A549 (cell line): ENCODE results near the gene NIP7. TPM values are rescaled to one million over a fixed set of nuclear protein-coding genes. Genes with fewer than 3 reads are reported as not detected.

Experiments
- ATAC-seq, 2 experiments: fragments of 200-7000 bp in 1 of 2; fragments of >200 bp in 1 of 2; cut with Nextera tagmentation in 1 of 2; cut with Tn5 transposase in 1 of 2; 3 replicates each; pipeline versions ENCODE4 v1.8.0 to v1.9.1; 2018 to 2020; ENCODE audit warnings: mild to moderate bottlenecking in 1 of 2, moderate library complexity in 1 of 2
- CTCF ChIA-PET: fragments of 300-600 bp; sonication (Branson Sonifier 250); formaldehyde crosslinking; extraction: SDS; loops from one replicate; lab custom pipeline; 2021; ENCODE audit warnings: antibody characterized with exemption, inconsistent platforms; lab: Yijun Ruan, JAX
- POLR2A ChIA-PET: fragments of 350-600 bp; formaldehyde crosslinking; extraction: SDS; loops from one replicate; lab custom pipeline; 2021; ENCODE audit warnings: antibody characterized with exemption, inconsistent platforms; lab: Yijun Ruan, JAX
- DNase-seq, 2 experiments: peaks; one replicate each; pipeline versions ENCODE4 v3.0.0 to v3.0.0-alpha.2; 2011 to 2016; ENCODE audit warnings: low read depth in 1 of 2, low spot score in 1 of 2
- FAIRE-seq: peaks from 2 replicates; lab custom pipeline; 2011; peaks lifted over from hg19 to GRCh38; lab: Jason Lieb, UNC
- H3K27ac ChIP-seq, 2 experiments: fragments of >200 bp; sonication (Bioruptor Twin); formaldehyde crosslinking; 3 replicates each; pipeline ENCODE4 v1.5.1; 2016 to 2017
- H3K4me1 ChIP-seq: fragments of >200 bp; sonication (Bioruptor Twin); formaldehyde crosslinking; 3 replicates; pipeline ENCODE4 v1.6.1; 2016
- H3K4me2 ChIP-seq: fragments of >200 bp; sonication (Bioruptor Twin); formaldehyde crosslinking; 3 replicates; pipeline ENCODE4 v1.6.1; 2016
- H3K4me3 ChIP-seq: fragments of >200 bp; sonication (Bioruptor Twin); formaldehyde crosslinking; 3 replicates; pipeline ENCODE4 v1.5.1; 2016
- H3K9me3 ChIP-seq: fragments of >200 bp; sonication (Bioruptor Twin); formaldehyde crosslinking; 3 replicates; pipeline ENCODE4 v1.6.1; 2016
- CBX2 ChIP-seq: fragments of 200-600 bp; sonication (generic); IDR thresholded peaks from 2 replicates; pipeline ENCODE4 v1.6.1; 2016; ENCODE audit warnings: low read depth, mild to moderate bottlenecking, borderline replicate concordance
- CHD4 ChIP-seq: fragments of 200-600 bp; sonication (generic); IDR thresholded peaks from 2 replicates; pipeline ENCODE4 v1.6.1; 2016; ENCODE audit warnings: antibody characterized with exemption, mild to moderate bottlenecking, borderline replicate concordance
- CTCF ChIP-seq: fragments of >200 bp; sonication (Bioruptor Twin); formaldehyde crosslinking; IDR thresholded peaks from 3 replicates; pipeline ENCODE4 v1.5.1; 2016
- EHMT2 ChIP-seq: fragments of 200-600 bp; sonication (generic); IDR thresholded peaks from 2 replicates; pipeline ENCODE4 v1.6.1; 2016; ENCODE audit warnings: antibody characterized with exemption, low read depth, mild to moderate bottlenecking, moderate library complexity
- ESRRA ChIP-seq: fragments of 150-350 bp; IDR thresholded peaks from 2 replicates; pipeline ENCODE4 v1.6.1; 2014; ENCODE audit warnings: mild to moderate bottlenecking, low read length, borderline replicate concordance
- GATA3 ChIP-seq: IDR thresholded peaks from 2 replicates; pipeline ENCODE4 v1.6.1; 2012; ENCODE audit warnings: borderline replicate concordance
- HEYL ChIP-seq: fragments of 250-450 bp; sonication (Bioruptor Pico); IDR thresholded peaks from 2 replicates; pipeline ENCODE4 v1.8.0; 2021; ENCODE audit warnings: mild to moderate bottlenecking, moderate library complexity
- HOXB5 ChIP-seq: fragments of 250-450 bp; sonication (Bioruptor Pico); IDR thresholded peaks from 2 replicates; pipeline ENCODE4 v1.5.0; 2020; ENCODE audit warnings: mild to moderate bottlenecking, moderate library complexity
- JUN ChIP-seq, 2 experiments: fragments of >200 bp; sonication (Bioruptor Twin); formaldehyde crosslinking; IDR thresholded peaks; 2 replicates in 1 of 2; 3 replicates in 1 of 2; pipeline ENCODE4 v1.6.1; 2016 to 2017
- JUNB ChIP-seq: fragments of >200 bp; sonication (Bioruptor Twin); formaldehyde crosslinking; IDR thresholded peaks from 2 replicates; pipeline ENCODE4 v1.6.1; 2016
- KDM5A ChIP-seq: fragments of 200-600 bp; sonication (generic); IDR thresholded peaks from 2 replicates; pipeline ENCODE4 v1.6.1; 2016; ENCODE audit warnings: antibody characterized with exemption, mild to moderate bottlenecking
- MAZ ChIP-seq: fragments of 150-350 bp; IDR thresholded peaks from 2 replicates; pipeline ENCODE4 v1.6.1; 2014; ENCODE audit warnings: antibody characterized with exemption, low read depth, low read length, borderline replicate concordance
- MYC ChIP-seq: IDR thresholded peaks from 2 replicates; pipeline ENCODE4 v1.6.1; 2012; ENCODE audit warnings: mild to moderate bottlenecking, inconsistent platforms, low read length, improper control_type of control experiment, borderline replicate concordance
- NR3C1 ChIP-seq: fragments of >200 bp; sonication (Bioruptor Twin); formaldehyde crosslinking; IDR thresholded peaks from 3 replicates; pipeline ENCODE4 v1.6.1; 2017
- PHF8 ChIP-seq: fragments of 200-600 bp; sonication (generic); IDR thresholded peaks from 2 replicates; pipeline ENCODE4 v1.6.1; 2016; ENCODE audit warnings: low read depth, mild to moderate bottlenecking, antibody characterized with exemption, moderate library complexity, borderline replicate concordance
- RAD21 ChIP-seq, 2 experiments: fragments of >200 bp in 1 of 2; sonication (Bioruptor Twin) in 1 of 2; formaldehyde crosslinking in 1 of 2; IDR thresholded peaks in 1 of 2; conservative IDR thresholded peaks in 1 of 2; 2 replicates in 1 of 2; 3 replicates in 1 of 2; pipeline ENCODE4 v1.6.1; 2012 to 2018; ENCODE audit warnings: inconsistent platforms in 1 of 2
- TFCP2L1 ChIP-seq: fragments of 250-450 bp; sonication (Bioruptor Pico); IDR thresholded peaks from 2 replicates; pipeline ENCODE4 v1.5.0; 2021; ENCODE audit warnings: mild to moderate bottlenecking
- TP53 ChIP-seq: fragments of 250-450 bp; sonication (Bioruptor Pico); IDR thresholded peaks from 2 replicates; pipeline ENCODE4 v1.5.0; 2021; ENCODE audit warnings: mild to moderate bottlenecking, moderate library complexity
- ZC3H11A ChIP-seq: fragments of 450-650 bp; IDR thresholded peaks from 2 replicates; pipeline ENCODE4 v1.6.1; 2014; ENCODE audit warnings: antibody characterized with exemption, mild to moderate bottlenecking
- ZNF302 ChIP-seq: fragments of 250-450 bp; sonication (Bioruptor Pico); IDR thresholded peaks from 2 replicates; pipeline ENCODE4 v1.9.0; 2021; ENCODE audit warnings: inconsistent platforms, mild to moderate bottlenecking, moderate library complexity
- ZSCAN20 ChIP-seq: fragments of 250-450 bp; sonication (Bioruptor Pico); IDR thresholded peaks from 2 replicates; pipeline ENCODE4 v1.8.0; 2022; ENCODE audit warnings: mild to moderate bottlenecking, moderate library complexity
- WGBS: methylation state at CpG from one replicate; pipeline ENCODE4 v1.1.6; 2017; ENCODE audit errors: missing lambda C conversion rate; 5-methylcytosine and 5-hydroxymethylcytosine counted together
- polyA plus RNA-seq, 4 experiments: library from polyadenylated mRNA; depleted of rRNA in 3 of 4; stranded (reverse); fragments of >200 nt; fragmentation: RNase III in 1 of 4; extraction: RNeasy Plus Mini Kit Qiagen cat#74134 plus additional on column Dnase treatment in 1 of 4; gene quantifications; 2 replicates in 3 of 4; 3 replicates in 1 of 4; pipeline ENCODE4 v1.2.3, GENCODE V29; 2011 to 2017
- TF ChIP-seq, protein P1 (sequence below): fragments of 200-600 bp; sonication (generic); IDR thresholded peaks from 2 replicates; pipeline ENCODE4 v1.6.1; 2016; ENCODE audit warnings: antibody characterized with exemption, mild to moderate bottlenecking, moderate library complexity
- TF ChIP-seq, protein P2 (sequence below): IDR thresholded peaks from 2 replicates; pipeline ENCODE4 v1.6.1; 2012

The NIP7 gene
- polyA plus RNA-seq, 2 of the 4 experiments (the other 2 are of a cell fraction), result 23.0 to 55.9 TPM

GRCh38 chr16:69311533-69312387 lies 27.8 kb upstream of the NIP7 start:
- peak; percentile 72 to 84 for ATAC-seq
- Histone ChIP-seq H3K4me3 (peak overlapping the region; percentile 97), H3K9me3 (no peaks in the 10 kb centered on the region), H3K4me2 (peak overlapping the region; percentile 99), H3K4me1 (peaks cover 13% of the 10 kb centered on the region; the same call in 2 of the 3 replicates), H3K27ac (peak overlapping the region; percentile 93 to 94)
- DNase-seq, result peak; percentile 56 to 58
- FAIRE-seq, result no peak
- ChIA-PET POLR2A (interaction anchor here (0.7 kb wide), 1 partner anchor 21 kb away, joined by 3 read pairs; no protein-coding TSS in a partner anchor), CTCF (interaction anchor here (0.6 to 3.8 kb wide), 9 partner anchors 10 to 468 kb away, joined by 3 to 31 read pairs (median 3); partner anchors contain the start of gene PDF)
- TF ChIP-seq RAD21 (conservative IDR thresholded peaks at IDR 0.05 in 1 of 2, IDR thresholded peaks at IDR 0.05 in 1 of 2), result 0 out of 5 replicates have a peak, but pooled peaks of 1 of the 2 experiments have one; percentile 3
- no peak for TF ChIP-seq MAZ
- TF ChIP-seq, protein P1, sequence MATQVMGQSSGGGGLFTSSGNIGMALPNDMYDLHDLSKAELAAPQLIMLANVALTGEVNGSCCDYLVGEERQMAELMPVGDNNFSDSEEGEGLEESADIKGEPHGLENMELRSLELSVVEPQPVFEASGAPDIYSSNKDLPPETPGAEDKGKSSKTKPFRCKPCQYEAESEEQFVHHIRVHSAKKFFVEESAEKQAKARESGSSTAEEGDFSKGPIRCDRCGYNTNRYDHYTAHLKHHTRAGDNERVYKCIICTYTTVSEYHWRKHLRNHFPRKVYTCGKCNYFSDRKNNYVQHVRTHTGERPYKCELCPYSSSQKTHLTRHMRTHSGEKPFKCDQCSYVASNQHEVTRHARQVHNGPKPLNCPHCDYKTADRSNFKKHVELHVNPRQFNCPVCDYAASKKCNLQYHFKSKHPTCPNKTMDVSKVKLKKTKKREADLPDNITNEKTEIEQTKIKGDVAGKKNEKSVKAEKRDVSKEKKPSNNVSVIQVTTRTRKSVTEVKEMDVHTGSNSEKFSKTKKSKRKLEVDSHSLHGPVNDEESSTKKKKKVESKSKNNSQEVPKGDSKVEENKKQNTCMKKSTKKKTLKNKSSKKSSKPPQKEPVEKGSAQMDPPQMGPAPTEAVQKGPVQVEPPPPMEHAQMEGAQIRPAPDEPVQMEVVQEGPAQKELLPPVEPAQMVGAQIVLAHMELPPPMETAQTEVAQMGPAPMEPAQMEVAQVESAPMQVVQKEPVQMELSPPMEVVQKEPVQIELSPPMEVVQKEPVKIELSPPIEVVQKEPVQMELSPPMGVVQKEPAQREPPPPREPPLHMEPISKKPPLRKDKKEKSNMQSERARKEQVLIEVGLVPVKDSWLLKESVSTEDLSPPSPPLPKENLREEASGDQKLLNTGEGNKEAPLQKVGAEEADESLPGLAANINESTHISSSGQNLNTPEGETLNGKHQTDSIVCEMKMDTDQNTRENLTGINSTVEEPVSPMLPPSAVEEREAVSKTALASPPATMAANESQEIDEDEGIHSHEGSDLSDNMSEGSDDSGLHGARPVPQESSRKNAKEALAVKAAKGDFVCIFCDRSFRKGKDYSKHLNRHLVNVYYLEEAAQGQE, result no peak
- peak; percentile 20; the same call in 1 of the 2 replicates for TF ChIP-seq PHF8
- no peak for TF ChIP-seq HEYL
- TF ChIP-seq ZSCAN20 (CRISPR knock-in tag), result no peak
- TF ChIP-seq JUN (IDR thresholded peaks at IDR 0.05), result 0 out of 5 replicates have a peak, but pooled peaks of 1 of the 2 experiments have one; percentile 8
- TF ChIP-seq ZC3H11A, result no peak
- no peak for TF ChIP-seq GATA3
- TF ChIP-seq, protein P2, sequence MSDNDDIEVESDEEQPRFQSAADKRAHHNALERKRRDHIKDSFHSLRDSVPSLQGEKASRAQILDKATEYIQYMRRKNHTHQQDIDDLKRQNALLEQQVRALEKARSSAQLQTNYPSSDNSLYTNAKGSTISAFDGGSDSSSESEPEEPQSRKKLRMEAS, result 0 out of 2 replicates have a peak, but pooled peaks have one; percentile 2
- TF ChIP-seq TP53 (CRISPR knock-in tag), result peak; percentile 63; the same call in 1 of the 2 replicates
- TF ChIP-seq KDM5A, result no peak
- TF ChIP-seq HOXB5 (CRISPR knock-in tag), result 0 out of 2 replicates have a peak, but pooled peaks have one; percentile 9
- no peak for TF ChIP-seq CTCF
- TF ChIP-seq EHMT2, result no peak
- no peak for TF ChIP-seq ZNF302 (CRISPR knock-in tag)
- WGBS, result 2% methylated on average over 14 of the region's 59 CpGs

DNA sequence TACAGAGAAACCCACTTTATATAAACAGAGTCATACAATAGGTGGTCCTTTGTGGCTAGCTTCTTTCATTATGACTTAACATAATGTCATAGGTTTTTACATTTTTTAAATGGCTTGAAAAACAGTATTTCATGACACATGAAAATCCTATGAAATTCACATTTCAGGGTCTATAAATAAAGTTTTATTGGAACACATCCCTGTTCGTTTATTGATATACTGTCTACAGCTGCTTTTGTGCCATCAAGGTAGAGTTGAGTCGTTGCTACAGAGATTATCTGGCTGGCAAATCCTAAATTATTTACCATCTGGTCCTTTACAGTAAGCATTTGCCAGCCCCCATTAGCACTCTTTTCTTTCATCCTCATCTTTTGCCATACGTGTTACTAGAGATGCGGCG lies 26.1 kb upstream of the NIP7 start:
- H3K9me3 ChIP-seq, result no peaks in the 10 kb centered on the region
- TF ChIP-seq JUNB, result no peak
- no peak for TF ChIP-seq CBX2
- TF ChIP-seq NR3C1, result no peak
- no peak for TF ChIP-seq MYC
- no peak for TF ChIP-seq ESRRA
- TF ChIP-seq TFCP2L1 (CRISPR knock-in tag), result no peak
- no peak for TF ChIP-seq KDM5A
- no peak for TF ChIP-seq CHD4
- TF ChIP-seq, all 56 proteins: peak for 0
- FAIRE-seq, result no peak
- Histone ChIP-seq H3K4me1 (peaks cover 13% of the 10 kb centered on the region; the same call in 2 of the 3 replicates), H3K27ac (no peak overlapping the region), H3K4me3 (no peak overlapping the region), H3K4me2 (no peak overlapping the region)
- ATAC-seq, result no peak
- DNase-seq, result no peak
- ChIA-PET POLR2A (no interaction called here), CTCF (interaction anchor here (1.2 to 3.8 kb wide), 2 partner anchors 11 to 25 kb away, joined by 6 to 31 read pairs; no protein-coding TSS in a partner anchor)
- 85% methylated on average over 5 of the region's 5 CpGs for WGBS
